AG04449 (cell line): ENCODE results near the gene VPS13D.

Source experiments
- CTCF ChIA-PET: fragments of 350-600 bp; formaldehyde crosslinking; extraction: SDS; loops from one replicate; lab custom pipeline; 2021; ENCODE audit warnings: antibody characterized with exemption; lab: Yijun Ruan, JAX
- POLR2A ChIA-PET: fragments of 400-600, 350-600 bp; formaldehyde crosslinking; extraction: SDS; loops from one replicate; lab custom pipeline; 2020; ENCODE audit warnings: antibody characterized with exemption, inconsistent platforms; lab: Yijun Ruan, JAX
- DNase-seq: peaks from one replicate; pipeline ENCODE4 v3.0.0-alpha.2; 2010; ENCODE audit warnings: low read depth, low spot score
- H3K4me3 ChIP-seq: 2 replicates; pipeline ENCODE4 v1.5.1; 2011; ENCODE audit warnings: low read depth, mild to moderate bottlenecking, control low read depth, low read length
- CTCF ChIP-seq: IDR thresholded peaks from one replicate; pipeline ENCODE4 v1.5.1; 2011; ENCODE audit warnings: mild to moderate bottlenecking, moderate library complexity, low read length, control low read depth, inconsistent platforms; ENCODE audit not compliant: insufficient read depth; ENCODE audit errors: missing control alignments

Gene VPS13D

GRCh38 chr1:12183095-12183794 lies 46.6 kb upstream of the VPS13D start:
- no peak overlapping the region for H3K4me3 ChIP-seq
- POLR2A ChIA-PET, result no interaction called here
- CTCF ChIA-PET, result interaction anchor here (0.9 to 3.3 kb wide), 3 partner anchors 9 to 104 kb away, joined by 3 to 30 read pairs (median 7); no protein-coding TSS in a partner anchor
- no peak for DNase-seq
- TF ChIP-seq CTCF, result no peak

GRCh38 chr1:12184008-12184681 lies 45.7 kb upstream of the VPS13D start:
- peak; percentile 23 for DNase-seq
- ChIA-PET POLR2A (no interaction called here), CTCF (interaction anchor here (0.6 to 3.3 kb wide), 3 partner anchors 8 to 61 kb away, joined by 3 to 30 read pairs (median 3); no protein-coding TSS in a partner anchor)
- TF ChIP-seq CTCF, result peak; percentile 33
- no peak overlapping the region for H3K4me3 ChIP-seq

GRCh38 chr1:12185036-12185917 lies 44.6 kb upstream of the VPS13D start:
- no peak for TF ChIP-seq CTCF
- ChIA-PET CTCF (interaction anchor here (0.6 to 4.9 kb wide), 4 partner anchors 11 to 60 kb away, joined by 3 to 31 read pairs (median 4); no protein-coding TSS in a partner anchor), POLR2A (no interaction called here)
- no peak overlapping the region for H3K4me3 ChIP-seq
- no peak for DNase-seq

GRCh38 chr1:12185918-12186678 lies 43.7 kb upstream of the VPS13D start:
- DNase-seq, result no peak
- TF ChIP-seq CTCF, result no peak
- ChIA-PET CTCF (interaction anchor here (0.9 to 4.9 kb wide), 4 partner anchors 11 to 61 kb away, joined by 3 to 31 read pairs (median 12); no protein-coding TSS in a partner anchor), POLR2A (interaction anchor here (1.3 kb wide), 1 partner anchor 8 kb away, joined by 5 read pairs; no protein-coding TSS in a partner anchor)
- no peak overlapping the region for H3K4me3 ChIP-seq

GRCh38 chr1:12186679-12186985 lies 43.2 kb upstream of the VPS13D start:
- ChIA-PET CTCF (interaction anchor here (3.3 to 4.9 kb wide), 2 partner anchors 22 to 61 kb away, joined by 18 to 31 read pairs; no protein-coding TSS in a partner anchor), POLR2A (interaction anchor here (1.3 kb wide), 1 partner anchor 9 kb away, joined by 5 read pairs; no protein-coding TSS in a partner anchor)
- DNase-seq, result no peak
- no peak for TF ChIP-seq CTCF
- no peak overlapping the region for H3K4me3 ChIP-seq
